ENCODE measurements around the gene THBS4.
A peak's percentile ranks its signal among the peaks of the same experiment; 100 is the strongest.

GRCh38 chr5:80083101-80083890 lies 48.1 kb downstream of the THBS4 start:
- TF ChIP-seq ATF1 (CRISPR knock-in tag; IDR thresholded peaks at IDR 0.05) (no peak), ATF1 (tag; IDR thresholded peaks at IDR 0.05) (peak; percentile 44), CTCF (IDR thresholded peaks at IDR 0.05 in 2 of 3, conservative IDR thresholded peaks at IDR 0.05 in 1 of 3; ENCODE audit: insufficient read depth in 2 of 3, low read depth in 1 of 3, low read length in 3 of 3) (peak; percentile 65 to 81 (median 71); a peak in 5 of 6 replicates), POLR2A (conservative IDR thresholded peaks at IDR 0.05) (no peak), REST (IDR thresholded peaks at IDR 0.05; ENCODE audit: borderline replicate concordance) (peak; percentile 31; the same call in 1 of the 2 replicates), REST (CRISPR knock-in tag; IDR thresholded peaks at IDR 0.05; ENCODE audit: low read depth) (no peak), ETS1 (conservative IDR thresholded peaks at IDR 0.05; ENCODE audit: control insufficient read depth, low read depth, low read length) (no peak), GABPA (tag; conservative IDR thresholded peaks at IDR 0.05; ENCODE audit: low read depth) (no peak), RERE (CRISPR knock-in tag; IDR thresholded peaks at IDR 0.05; ENCODE audit: borderline replicate concordance) (no peak), NELFE (IDR thresholded peaks at IDR 0.05; ENCODE audit: insufficient read depth, insufficient read length) (no peak), ZNF408 (CRISPR knock-in tag; IDR thresholded peaks at IDR 0.05; ENCODE audit: low read depth) (no peak), CBFA2T3 (IDR thresholded peaks at IDR 0.05) (no peak), ZNF280B (CRISPR knock-in tag; IDR thresholded peaks at IDR 0.05) (no peak), TEAD4 (IDR thresholded peaks at IDR 0.05; ENCODE audit: low read length) (no peak), TEAD4 (CRISPR knock-in tag; IDR thresholded peaks at IDR 0.05; ENCODE audit: borderline replicate concordance) (no peak), RFX1 (IDR thresholded peaks at IDR 0.05) (no peak)
